ENCODE results near the gene SRSF6.

- TF ChIP-seq CTCF (IDR thresholded peaks at IDR 0.05) (no peak), EP300 (IDR thresholded peaks at IDR 0.05) (no peak), PHF8 (IDR thresholded peaks at IDR 0.05; ENCODE audit: borderline replicate concordance, low read depth) (no peak), MAX (IDR thresholded peaks at IDR 0.05) (no peak), POLR2A (IDR thresholded peaks at IDR 0.05; ENCODE audit: low read length) (no peak), RFX5 (IDR thresholded peaks at IDR 0.05) (no peak), ELK1 (IDR thresholded peaks at IDR 0.05; ENCODE audit: low read depth, low read length) (no peak)
Measured at GRCh38 chr20:43415661-43416430, 41.9 kb upstream of the SRSF6 start.
